RCC 7860 (cell line): ENCODE data around the gene LDB2.

Experiments
- DNase-seq: peaks from one replicate; pipeline ENCODE4 v3.0.0-alpha.2; 2015; ENCODE audit warnings: low spot score
- FAIRE-seq: peaks from 2 replicates; lab custom pipeline; 2012; peaks lifted over from hg19 to GRCh38; lab: Jason Lieb, UNC

The LDB2 gene

DNA sequence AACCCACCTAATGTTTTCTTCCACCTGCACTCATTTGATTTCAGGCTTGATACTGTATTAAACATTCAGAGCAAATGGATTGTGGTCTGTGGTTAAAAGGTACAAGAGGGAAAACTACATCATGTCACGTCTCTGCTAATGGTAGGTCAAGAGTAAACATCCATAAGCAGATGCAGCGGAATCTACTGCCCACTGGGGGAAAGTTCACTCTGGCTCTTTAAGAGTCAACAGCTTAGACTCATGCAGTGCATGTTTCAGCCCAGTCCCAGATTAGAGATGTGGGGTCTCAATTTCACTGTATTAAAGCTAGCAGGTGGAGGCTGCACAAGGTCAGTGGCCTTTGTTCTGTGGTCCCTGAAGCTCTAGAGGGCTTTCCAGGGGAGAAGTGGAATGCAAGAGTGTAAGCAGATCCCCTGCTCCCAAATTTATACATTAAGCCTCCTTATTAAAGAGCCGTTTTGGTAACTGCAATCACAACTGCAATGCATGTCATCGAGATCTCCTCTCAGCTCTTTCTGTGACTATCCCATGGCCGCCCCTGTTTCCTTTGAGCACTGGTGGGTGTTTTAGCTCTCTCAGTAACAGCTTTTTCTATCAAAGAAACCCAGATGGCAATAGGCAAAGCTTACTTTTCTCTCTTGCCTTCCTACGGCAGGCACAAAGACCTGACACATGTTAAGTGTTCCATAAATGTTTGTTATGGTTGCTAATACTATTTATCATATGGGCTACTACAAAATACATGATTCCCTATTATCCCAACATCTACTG lies 53.4 kb downstream of the LDB2 start:
- DNase-seq (no peak), FAIRE-seq (no peak)

- FAIRE-seq (no peak), DNase-seq (no peak)
Observed at GRCh38 chr4:16843831-16844508, 54.5 kb downstream of the LDB2 start.

GRCh38 chr4:16838226-16838875 lies 60.1 kb downstream of the LDB2 start:
- DNase-seq (no peak), FAIRE-seq (no peak)

DNA sequence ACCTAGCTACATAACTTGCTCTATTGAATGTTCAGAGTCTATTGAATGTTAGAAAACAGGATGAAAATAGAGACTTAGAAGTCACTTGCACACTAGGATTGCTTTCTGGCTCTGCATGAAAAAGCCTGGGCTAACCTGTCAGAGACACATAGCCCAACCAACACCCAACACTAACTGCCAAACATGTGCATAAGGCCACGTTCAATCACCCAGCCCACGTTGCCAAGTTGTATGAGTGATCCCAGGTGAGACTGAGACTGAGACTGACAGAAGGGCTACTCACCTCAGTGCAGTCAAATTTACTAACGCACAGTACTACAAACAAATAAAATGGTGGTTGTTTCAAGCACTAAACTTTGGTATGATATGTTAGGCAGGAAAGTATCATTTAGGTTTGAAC lies 61.0 kb downstream of the LDB2 start:
- DNase-seq = no peak
- FAIRE-seq = no peak

DNA sequence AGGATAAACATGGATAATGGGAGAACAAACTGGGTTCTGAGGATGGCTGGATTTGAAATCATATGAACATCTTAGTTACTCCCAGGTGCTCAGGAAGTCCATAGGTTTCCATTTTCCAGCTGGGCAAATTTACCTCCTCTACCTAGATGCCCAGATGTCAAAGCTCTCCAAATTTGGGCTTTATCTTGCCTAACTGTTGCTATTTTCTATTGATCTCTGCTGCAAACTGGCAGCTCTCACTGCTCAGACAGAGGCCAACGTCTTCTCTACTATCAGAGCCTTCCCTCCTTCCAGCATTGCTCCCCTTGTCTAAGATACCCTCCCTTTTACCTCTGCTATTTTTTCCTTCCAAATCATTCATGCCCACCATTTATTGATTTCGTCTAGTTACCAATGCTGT lies 62.1 kb downstream of the LDB2 start:
- FAIRE-seq (no peak), DNase-seq (no peak)

GRCh38 chr4:16835597-16836247 lies 62.7 kb downstream of the LDB2 start:
- FAIRE-seq (no peak), DNase-seq (no peak)

- FAIRE-seq = no peak
- no peak for DNase-seq
Observed at GRCh38 chr4:16834814-16835213, 63.6 kb downstream of the LDB2 start.

DNA sequence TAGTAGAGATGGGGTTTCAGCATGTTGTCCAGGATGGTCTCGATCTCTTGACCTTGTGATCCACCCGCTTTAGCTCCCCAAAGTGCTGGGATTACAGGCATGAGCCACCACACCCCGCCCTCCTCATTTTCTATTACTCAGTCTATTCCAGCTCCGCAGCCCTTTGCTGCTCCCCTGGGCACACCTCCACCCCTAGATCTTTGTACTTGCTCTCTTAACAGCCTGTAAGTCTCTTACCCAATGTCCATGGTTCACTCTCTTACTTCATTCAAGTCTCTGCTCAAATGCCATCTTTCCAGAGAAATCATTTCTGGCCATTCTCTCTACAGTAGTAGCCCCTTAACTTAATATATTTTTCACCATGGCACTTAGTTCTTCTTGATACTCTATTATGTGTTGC lies 64.7 kb downstream of the LDB2 start:
- DNase-seq (no peak), FAIRE-seq (no peak)

DNA sequence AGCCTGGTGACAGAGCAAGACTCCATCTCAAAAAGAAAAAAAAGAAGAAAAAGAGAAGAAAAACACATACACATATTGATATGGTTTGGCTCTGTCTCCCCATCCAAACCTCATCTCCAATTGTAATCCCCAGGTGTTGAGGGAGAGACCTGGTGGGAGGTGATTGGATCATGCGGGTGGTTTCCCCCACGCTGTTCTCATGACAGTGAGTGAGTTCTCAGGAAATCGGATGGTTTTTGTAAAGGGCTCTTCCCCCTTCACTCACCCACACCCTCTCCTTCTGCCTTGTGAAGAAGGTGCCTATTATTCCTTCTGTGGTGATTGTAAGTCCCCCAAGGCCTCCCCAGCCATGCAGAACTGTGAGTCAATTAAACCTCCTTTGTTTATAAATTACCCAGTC lies 68.4 kb downstream of the LDB2 start:
- FAIRE-seq (no peak), DNase-seq (no peak)

DNA sequence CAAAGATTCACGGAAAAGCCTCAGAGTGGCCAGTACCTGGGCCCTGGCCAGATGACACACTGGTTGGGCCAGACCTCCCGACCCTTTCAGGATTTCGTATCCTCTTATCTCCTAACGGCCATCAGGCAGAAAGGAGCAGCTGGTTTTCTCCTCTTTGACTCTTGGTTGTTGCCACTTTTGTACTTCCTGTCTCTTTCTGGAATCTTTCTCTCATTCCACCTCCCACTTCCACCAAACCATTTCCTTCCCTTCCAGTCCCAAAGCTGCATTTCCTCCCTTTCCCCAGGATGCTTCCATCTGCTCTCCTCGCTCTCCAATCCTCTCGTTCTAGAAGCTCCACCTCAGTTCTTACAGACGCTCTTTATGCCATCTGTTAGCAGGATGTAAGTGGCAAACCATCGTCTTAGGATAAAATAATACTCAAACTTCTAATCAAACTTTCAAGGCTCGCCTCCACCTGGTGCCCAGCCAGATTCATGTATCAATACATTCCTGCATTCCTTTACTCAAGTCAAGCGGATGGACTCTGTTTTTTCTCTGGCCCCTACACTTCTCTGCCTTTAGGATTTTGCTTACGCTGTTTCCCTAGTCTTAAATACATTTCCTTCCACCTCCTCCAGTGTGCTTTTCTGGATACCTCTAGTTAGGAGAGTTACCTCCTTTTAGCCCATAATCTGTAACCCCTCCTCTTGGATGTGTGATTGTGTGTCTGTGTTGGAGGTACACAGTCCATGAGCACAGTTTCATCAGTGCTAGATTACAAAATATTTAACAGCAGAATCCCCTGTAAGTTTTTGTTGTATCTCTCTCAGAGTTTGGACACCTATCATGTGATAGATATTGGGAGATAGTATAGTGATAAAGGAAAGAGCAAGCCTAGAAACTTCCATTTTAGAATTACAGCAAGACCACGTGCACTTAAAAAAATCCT lies 70.4 kb downstream of the LDB2 start:
- no peak for DNase-seq
- FAIRE-seq = no peak

DNA sequence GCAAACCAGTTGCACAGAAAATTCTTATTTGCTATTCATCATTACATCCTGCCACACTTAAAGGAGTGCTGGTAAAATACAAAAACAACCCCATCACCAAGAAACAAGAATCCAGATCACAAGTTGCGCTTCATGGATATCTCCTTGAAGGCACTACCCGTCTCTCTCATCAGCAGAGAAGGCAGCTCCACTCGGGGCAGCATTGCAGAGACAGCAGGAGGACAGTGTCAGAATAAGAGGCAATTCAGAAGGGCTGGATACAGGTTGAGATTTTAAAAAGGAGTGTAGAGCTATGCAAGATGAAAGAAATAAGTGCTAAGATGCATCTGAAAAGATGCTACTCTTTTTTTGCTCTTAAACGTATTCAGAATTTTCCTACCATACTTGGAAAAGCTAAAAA lies 71.4 kb downstream of the LDB2 start:
- DNase-seq = no peak
- FAIRE-seq = no peak

GRCh38 chr4:16826406-16826910 lies 72.0 kb downstream of the LDB2 start:
- no peak for FAIRE-seq
- DNase-seq = no peak

DNA sequence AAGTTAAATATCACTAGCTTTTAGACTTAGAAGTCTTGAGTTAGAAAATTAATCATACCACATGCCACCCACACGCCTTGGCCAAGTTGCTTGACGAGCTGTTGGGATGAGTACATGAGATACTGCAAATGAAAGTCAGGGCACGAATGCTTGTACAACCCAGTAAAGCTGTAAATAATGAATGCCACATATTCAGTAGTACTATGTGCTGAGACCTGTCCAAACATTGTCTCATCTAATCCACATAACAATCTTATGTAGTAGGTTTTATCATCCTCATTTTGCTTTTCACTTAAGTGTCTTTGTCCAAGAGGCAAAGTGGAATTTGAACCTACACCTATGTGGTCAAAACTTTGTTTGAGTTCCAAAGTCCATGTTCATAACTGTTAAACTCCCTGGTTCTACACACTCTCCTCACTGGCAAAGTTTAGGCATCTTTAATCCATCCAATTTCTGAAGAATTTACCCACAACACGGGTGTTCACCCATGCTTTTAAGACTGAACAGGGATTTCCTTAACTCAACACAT lies 74.1 kb downstream of the LDB2 start:
- no peak for FAIRE-seq

DNA sequence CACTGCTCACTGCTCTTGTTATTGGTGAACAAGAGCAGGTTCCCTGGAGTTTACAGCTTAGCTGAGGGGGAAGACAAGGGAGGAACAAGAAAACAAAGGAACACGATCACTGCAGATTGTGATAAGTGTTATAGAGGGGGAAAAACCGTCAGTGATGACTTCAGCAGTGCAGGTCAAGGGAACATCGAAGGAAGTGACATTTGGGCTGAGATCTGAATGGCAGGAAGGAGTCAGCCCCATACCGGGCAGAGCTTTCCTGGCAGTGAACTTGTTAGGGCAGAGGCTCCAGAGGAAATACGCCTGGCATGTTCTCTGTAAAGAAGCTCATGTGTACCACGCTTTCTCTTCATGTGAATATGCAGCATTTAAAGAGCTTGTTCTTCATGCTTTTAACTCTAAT lies 78.1 kb downstream of the LDB2 start:
- FAIRE-seq = no peak
- DNase-seq = no peak

More for the DNA sequence above, 74.1 kb downstream of the LDB2 start:
- no peak for DNase-seq

DNA sequence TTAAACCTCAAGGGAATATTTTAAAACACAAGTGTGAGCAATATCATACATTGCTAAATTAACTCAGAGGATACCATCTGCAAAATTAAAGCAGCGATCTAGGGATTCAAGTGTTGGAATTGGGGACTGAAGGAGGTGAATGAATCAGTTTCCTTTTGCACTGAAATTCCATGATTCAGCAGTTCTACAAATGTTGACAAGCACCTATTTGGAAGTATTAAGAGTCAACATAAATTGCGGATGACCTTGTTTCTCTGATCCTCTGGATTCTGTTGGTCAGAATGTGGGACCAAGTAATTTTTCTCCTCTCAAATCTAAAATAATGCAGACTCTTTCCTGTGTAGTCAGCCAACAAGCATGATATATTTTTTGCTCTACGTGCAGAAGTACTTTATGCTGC lies 78.8 kb downstream of the LDB2 start:
- DNase-seq = no peak
- FAIRE-seq = no peak

DNA sequence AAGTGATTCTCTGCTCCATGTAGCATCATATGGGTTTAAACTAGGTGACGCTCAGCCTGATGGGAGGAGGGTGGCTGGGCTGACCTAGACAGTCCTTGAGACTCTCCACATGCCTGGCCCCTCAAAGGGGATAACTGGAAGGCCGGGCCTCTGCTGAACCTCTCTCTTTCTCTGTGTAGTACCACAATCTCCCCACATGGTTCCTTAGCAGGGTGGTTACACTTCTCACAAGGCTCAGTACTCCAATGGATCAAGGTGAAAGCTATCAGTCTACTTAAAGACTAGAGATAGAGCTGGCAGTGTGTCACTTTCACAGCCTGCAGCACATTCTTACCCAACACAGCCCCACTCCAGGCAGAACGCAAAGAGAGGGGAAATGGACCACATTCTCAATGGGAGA lies 80.4 kb downstream of the LDB2 start:
- FAIRE-seq (no peak), DNase-seq (no peak)

GRCh38 chr4:16817286-16817685 lies 81.2 kb downstream of the LDB2 start:
- FAIRE-seq = no peak

DNA sequence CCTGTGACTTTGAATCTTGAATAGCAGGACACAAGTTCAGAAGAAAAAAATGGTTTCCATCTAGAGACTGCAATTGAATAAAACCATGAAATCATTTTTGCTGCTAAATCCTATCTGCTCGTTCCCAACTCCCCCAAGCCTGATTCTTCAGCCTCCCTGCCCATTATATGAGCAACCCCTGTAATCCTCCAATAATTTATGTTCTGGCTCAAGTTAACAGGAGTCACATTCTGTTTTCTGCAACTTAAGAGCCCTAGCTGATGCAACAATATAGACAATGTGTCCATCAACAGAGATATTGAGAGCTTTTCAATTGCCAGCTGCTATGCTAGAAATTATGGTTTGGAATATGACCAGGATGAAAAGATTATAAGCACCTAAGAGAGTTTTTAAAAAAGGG lies 84.1 kb downstream of the LDB2 start:
- DNase-seq (no peak), FAIRE-seq (no peak)

More at GRCh38 chr4:16817286-16817685, 81.2 kb downstream of the LDB2 start:
- no peak for DNase-seq

GRCh38 chr4:16812041-16812440 lies 86.4 kb downstream of the LDB2 start:
- no peak for FAIRE-seq
- DNase-seq = no peak

- FAIRE-seq (no peak), DNase-seq (no peak)
Observed at GRCh38 chr4:16809943-16810342, 88.5 kb downstream of the LDB2 start.
